GM11168 (cell line): ENCODE results near the gene CYSLTR2.
"Not testable (repeated sequence)": the region's sequence is repeated elsewhere in the genome, so short reads cannot be mapped to it uniquely, and the experiment has no call there.

Experiments
- in situ Hi-C: fragments of 300-500 bp; cut with MboI; formaldehyde crosslinking; loops from one replicate; pipeline ENCODE4 v1.12.0; 2022; ENCODE audit warnings: low sequenced_read_pairs; ENCODE audit not compliant: unreplicated experiment

The CYSLTR2 gene

GRCh38 chr13:48682436-48682835 lies 28.7 kb downstream of the CYSLTR2 start:
- in situ Hi-C loops: no loop called here

GRCh38 chr13:48686636-48687210 lies 33.0 kb downstream of the CYSLTR2 start:
- in situ Hi-C loops: no loop called here

- in situ Hi-C loops: no loop called here
These were observed 33.5 kb downstream of the CYSLTR2 start for GRCh38 chr13:48687249-48687648.

GRCh38 chr13:48693998-48694397 lies 40.3 kb downstream of the CYSLTR2 start:
- in situ Hi-C loops: no loop called here

- in situ Hi-C loops: no loop called here
These were observed 42.0 kb downstream of the CYSLTR2 start for GRCh38 chr13:48695776-48696175.

GRCh38 chr13:48696676-48697075 lies 42.9 kb downstream of the CYSLTR2 start:
- in situ Hi-C loops: not testable (repeated sequence)

- in situ Hi-C loops: no loop called here
These were observed 53.7 kb downstream of the CYSLTR2 start for GRCh38 chr13:48707405-48707804.

GRCh38 chr13:48708764-48709163 lies 55.0 kb downstream of the CYSLTR2 start:
- in situ Hi-C loops: no loop called here

GRCh38 chr13:48709213-48709612 lies 55.5 kb downstream of the CYSLTR2 start:
- in situ Hi-C loops: no loop called here

GRCh38 chr13:48710160-48710559 lies 56.4 kb downstream of the CYSLTR2 start:
- in situ Hi-C loops: no loop called here

- in situ Hi-C loops: no loop called here
These were observed 58.4 kb downstream of the CYSLTR2 start for GRCh38 chr13:48712141-48712540.

GRCh38 chr13:48715977-48716376 lies 62.2 kb downstream of the CYSLTR2 start:
- in situ Hi-C loops: no loop called here

GRCh38 chr13:48720621-48721020 lies 66.9 kb downstream of the CYSLTR2 start:
- in situ Hi-C loops: no loop called here

GRCh38 chr13:48723168-48723567 lies 69.4 kb downstream of the CYSLTR2 start:
- in situ Hi-C loops: no loop called here

- in situ Hi-C loops: no loop called here
These were observed 71.5 kb downstream of the CYSLTR2 start for GRCh38 chr13:48725271-48725670.

- in situ Hi-C loops: no loop called here
These were observed 73.0 kb downstream of the CYSLTR2 start for GRCh38 chr13:48726711-48727110.

- in situ Hi-C loops: no loop called here
These were observed 73.7 kb downstream of the CYSLTR2 start for GRCh38 chr13:48727241-48728011.

- in situ Hi-C loops: no loop called here
These were observed 74.5 kb downstream of the CYSLTR2 start for GRCh38 chr13:48728226-48728625.

- in situ Hi-C loops: no loop called here
These were observed 75.1 kb downstream of the CYSLTR2 start for GRCh38 chr13:48728876-48729275.

- in situ Hi-C loops: no loop called here
These were observed 76.1 kb downstream of the CYSLTR2 start for GRCh38 chr13:48729856-48730255.

GRCh38 chr13:48731001-48731658 lies 77.4 kb downstream of the CYSLTR2 start:
- in situ Hi-C loops: no loop called here
